Progenitor cell of endocrine pancreas (in vitro differentiated cells): Measurements from ENCODE around the gene SPAST. TPM values are rescaled to one million over a fixed set of nuclear protein-coding genes. Genes with fewer than 3 reads are reported as not detected.
"Not testable (repeated sequence)": the region's sequence is repeated elsewhere in the genome, so short reads cannot be mapped to it uniquely, and the experiment has no call there.

ENCODE experiments used
- DNase-seq: peaks from one replicate; pipeline ENCODE4 v3.0.0; 2021; ENCODE audit warnings: low spot score; ENCODE audit not compliant: unreplicated experiment
- H3K27ac Mint-ChIP-seq: 2 replicates; pipeline ENCODE4 v1.8.0; 2021; ENCODE audit warnings: mild to moderate bottlenecking, moderate library complexity, mixed read lengths
- H3K27me3 Mint-ChIP-seq: 2 replicates; pipeline ENCODE4 v1.8.0; 2021; ENCODE audit warnings: mixed read lengths
- H3K36me3 Mint-ChIP-seq: 2 replicates; pipeline ENCODE4 v1.8.0; 2022; ENCODE audit warnings: mixed read lengths; ENCODE audit not compliant: insufficient read depth
- H3K4me1 Mint-ChIP-seq: 2 replicates; pipeline ENCODE4 v1.8.0; 2021; ENCODE audit warnings: low read depth, mixed read lengths
- H3K4me3 Mint-ChIP-seq: 2 replicates; pipeline ENCODE4 v1.8.0; 2021; ENCODE audit warnings: low read depth, mild to moderate bottlenecking, moderate library complexity, mixed read lengths
- H3K9me3 Mint-ChIP-seq: 2 replicates; pipeline ENCODE4 v1.8.0; 2021; ENCODE audit warnings: low read depth, mixed read lengths
- CTCF ChIP-seq: fragments of 200-600 bp; sonication (generic); IDR thresholded peaks from one replicate; pipeline ENCODE4 v1.5.0; 2021; ENCODE audit warnings: antibody characterized with exemption, mild to moderate bottlenecking; ENCODE audit not compliant: unreplicated experiment
- total RNA-seq: library from RNA; stranded (reverse); gene quantifications from 2 replicates; pipeline ENCODE4 v1.2.1, GENCODE V29; 2021

SPAST gene
- total RNA-seq, 1 donor from 2014 or later = 36.8 TPM

- peak overlapping the region; percentile 56 for H3K27ac Mint-ChIP-seq
- H3K4me1 Mint-ChIP-seq = no peaks in the 10 kb centered on the region
- no peaks in the 10 kb centered on the region for H3K36me3 Mint-ChIP-seq
- DNase-seq = no peak
- no peak overlapping the region for H3K4me3 Mint-ChIP-seq
- no peaks in the 10 kb centered on the region for H3K27me3 Mint-ChIP-seq
- no peaks in the 10 kb centered on the region for H3K9me3 Mint-ChIP-seq
- no peak for TF ChIP-seq CTCF
These were observed 11.4 kb upstream of the SPAST start for GRCh38 chr2:32051836-32052439.

GRCh38 chr2:32054583-32054982 lies 8.8 kb upstream of the SPAST start:
- not testable (repeated sequence) for H3K27ac Mint-ChIP-seq, H3K9me3 Mint-ChIP-seq, H3K4me3 Mint-ChIP-seq, DNase-seq, H3K4me1 Mint-ChIP-seq, H3K36me3 Mint-ChIP-seq, H3K27me3 Mint-ChIP-seq

GRCh38 chr2:32058130-32058529 lies 5.2 kb upstream of the SPAST start:
- H3K4me1 Mint-ChIP-seq = peaks cover 4% of the 10 kb centered on the region
- H3K27me3 Mint-ChIP-seq = no peaks in the 10 kb centered on the region
- H3K9me3 Mint-ChIP-seq = no peaks in the 10 kb centered on the region
- no peak overlapping the region for H3K4me3 Mint-ChIP-seq
- H3K27ac Mint-ChIP-seq = no peak overlapping the region
- no peak for TF ChIP-seq CTCF
- no peaks in the 10 kb centered on the region for H3K36me3 Mint-ChIP-seq
- no peak for DNase-seq

- no peak for DNase-seq
- TF ChIP-seq CTCF = no peak
- no peaks in the 10 kb centered on the region for H3K27me3 Mint-ChIP-seq
- peaks cover 6% of the 10 kb centered on the region for H3K4me1 Mint-ChIP-seq
- no peak overlapping the region for H3K27ac Mint-ChIP-seq
- no peaks in the 10 kb centered on the region for H3K36me3 Mint-ChIP-seq
- no peaks in the 10 kb centered on the region for H3K9me3 Mint-ChIP-seq
- no peak overlapping the region for H3K4me3 Mint-ChIP-seq
These were observed 3.1 kb upstream of the SPAST start for GRCh38 chr2:32060266-32060665.

- H3K27ac Mint-ChIP-seq = peak overlapping the region; percentile 73
- no peak for DNase-seq
- no peaks in the 10 kb centered on the region for H3K27me3 Mint-ChIP-seq
- H3K4me3 Mint-ChIP-seq = peak overlapping the region; percentile 48
- TF ChIP-seq CTCF = no peak
- peaks cover 3% of the 10 kb centered on the region for H3K36me3 Mint-ChIP-seq
- H3K4me1 Mint-ChIP-seq = peaks cover 11% of the 10 kb centered on the region
- no peaks in the 10 kb centered on the region for H3K9me3 Mint-ChIP-seq
These were observed 1.9 kb upstream of the SPAST start for GRCh38 chr2:32061430-32061829.
